Measurements from ENCODE around the gene ZNF516. TPM values are rescaled to one million over a fixed set of nuclear protein-coding genes. Genes with fewer than 3 reads are reported as not detected.

ZNF516 gene
- total and polyA plus RNA-seq, 10 of the 15 experiments (the other 5 are each of a cell fraction or from before 2014, with no cell fraction given) = 2.0 to 32.0 (median 8.3) TPM

DNA sequence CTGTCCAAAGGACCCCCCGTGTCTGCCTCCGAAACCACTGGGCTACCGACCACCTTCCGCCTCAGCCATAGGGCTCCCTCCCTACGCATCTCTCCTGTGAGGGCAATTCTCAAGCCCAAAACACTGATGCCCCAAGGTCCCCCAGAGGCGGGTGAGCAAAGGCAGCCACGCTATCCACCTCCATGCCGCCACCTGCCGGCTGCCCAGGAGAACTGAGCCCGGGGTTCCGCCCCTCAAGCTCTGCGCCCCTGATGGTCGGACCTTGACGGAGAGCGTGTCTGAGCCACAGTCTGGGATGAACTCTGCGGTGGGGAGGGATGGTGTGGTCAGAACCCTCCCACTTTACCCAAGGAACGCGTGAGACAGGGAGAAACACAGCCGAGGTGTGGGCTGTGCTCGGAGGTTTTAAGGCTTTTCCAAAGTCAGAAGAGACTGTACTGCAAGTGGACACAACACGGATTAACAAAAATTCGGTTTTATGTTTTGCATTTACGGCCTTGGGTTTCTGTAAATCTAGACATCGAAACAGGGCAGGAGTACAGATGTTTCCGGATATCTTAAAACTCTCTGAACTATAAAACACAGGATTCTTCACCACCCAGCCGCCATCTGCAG is 114.1 kb downstream of the ZNF516 start:
- Histone ChIP-seq H3K4me2 (ENCODE audit: control insufficient read depth, insufficient read depth) (no peak overlapping the region), H3K27ac (ENCODE audit: control insufficient read depth, insufficient read depth) (no peak overlapping the region), H4K20me1 (ENCODE audit: control insufficient read depth, insufficient read depth) (no peaks in the 10 kb centered on the region; the same call in 1 of the 2 replicates), H3K4me3 (no peak overlapping the region), H3K36me3 (ENCODE audit: control insufficient read depth in 2 of 2, insufficient read depth in 2 of 2, low read length in 1 of 2) (peaks cover 5 to 19% of the 10 kb centered on the region in 2 experiments), H3K9me3 (replicated peaks; ENCODE audit: control insufficient read depth, insufficient read depth, low read length) (no peaks in the 10 kb centered on the region), H3K79me2 (ENCODE audit: control insufficient read depth, insufficient read depth, low read length) (no peaks in the 10 kb centered on the region; the same call in 1 of the 2 replicates), H3K9ac (ENCODE audit: control insufficient read depth, insufficient read depth, low read length) (no peak overlapping the region), H2AFZ (ENCODE audit: control insufficient read depth, low read depth, low read length) (no peak overlapping the region), H3K4me1 (ENCODE audit: control insufficient read depth, insufficient read depth, low read length) (peaks cover 17% of the 10 kb centered on the region), H3K27me3 (replicated peaks in 1 of 2; ENCODE audit: control insufficient read depth in 2 of 2, insufficient read depth in 2 of 2, low read length in 1 of 2) (no peaks in the 10 kb centered on the region)
- ChIA-PET RAD21 (ENCODE audit: unreplicated experiment) (no interaction called here), CTCF (no interaction called here), SMC1A (ENCODE audit: uncharacterized antibody, unreplicated experiment) (no interaction called here), POLR2A (no interaction called here)
- no peak for FAIRE-seq
- TF ChIP-seq, protein P1, sequence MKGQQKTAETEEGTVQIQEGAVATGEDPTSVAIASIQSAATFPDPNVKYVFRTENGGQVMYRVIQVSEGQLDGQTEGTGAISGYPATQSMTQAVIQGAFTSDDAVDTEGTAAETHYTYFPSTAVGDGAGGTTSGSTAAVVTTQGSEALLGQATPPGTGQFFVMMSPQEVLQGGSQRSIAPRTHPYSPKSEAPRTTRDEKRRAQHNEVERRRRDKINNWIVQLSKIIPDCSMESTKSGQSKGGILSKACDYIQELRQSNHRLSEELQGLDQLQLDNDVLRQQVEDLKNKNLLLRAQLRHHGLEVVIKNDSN (IDR thresholded peaks at IDR 0.05; ENCODE audit: borderline replicate concordance, extremely low read length, insufficient read depth, low read depth, low read length) = no peak
- TF ChIP-seq, protein P2, sequence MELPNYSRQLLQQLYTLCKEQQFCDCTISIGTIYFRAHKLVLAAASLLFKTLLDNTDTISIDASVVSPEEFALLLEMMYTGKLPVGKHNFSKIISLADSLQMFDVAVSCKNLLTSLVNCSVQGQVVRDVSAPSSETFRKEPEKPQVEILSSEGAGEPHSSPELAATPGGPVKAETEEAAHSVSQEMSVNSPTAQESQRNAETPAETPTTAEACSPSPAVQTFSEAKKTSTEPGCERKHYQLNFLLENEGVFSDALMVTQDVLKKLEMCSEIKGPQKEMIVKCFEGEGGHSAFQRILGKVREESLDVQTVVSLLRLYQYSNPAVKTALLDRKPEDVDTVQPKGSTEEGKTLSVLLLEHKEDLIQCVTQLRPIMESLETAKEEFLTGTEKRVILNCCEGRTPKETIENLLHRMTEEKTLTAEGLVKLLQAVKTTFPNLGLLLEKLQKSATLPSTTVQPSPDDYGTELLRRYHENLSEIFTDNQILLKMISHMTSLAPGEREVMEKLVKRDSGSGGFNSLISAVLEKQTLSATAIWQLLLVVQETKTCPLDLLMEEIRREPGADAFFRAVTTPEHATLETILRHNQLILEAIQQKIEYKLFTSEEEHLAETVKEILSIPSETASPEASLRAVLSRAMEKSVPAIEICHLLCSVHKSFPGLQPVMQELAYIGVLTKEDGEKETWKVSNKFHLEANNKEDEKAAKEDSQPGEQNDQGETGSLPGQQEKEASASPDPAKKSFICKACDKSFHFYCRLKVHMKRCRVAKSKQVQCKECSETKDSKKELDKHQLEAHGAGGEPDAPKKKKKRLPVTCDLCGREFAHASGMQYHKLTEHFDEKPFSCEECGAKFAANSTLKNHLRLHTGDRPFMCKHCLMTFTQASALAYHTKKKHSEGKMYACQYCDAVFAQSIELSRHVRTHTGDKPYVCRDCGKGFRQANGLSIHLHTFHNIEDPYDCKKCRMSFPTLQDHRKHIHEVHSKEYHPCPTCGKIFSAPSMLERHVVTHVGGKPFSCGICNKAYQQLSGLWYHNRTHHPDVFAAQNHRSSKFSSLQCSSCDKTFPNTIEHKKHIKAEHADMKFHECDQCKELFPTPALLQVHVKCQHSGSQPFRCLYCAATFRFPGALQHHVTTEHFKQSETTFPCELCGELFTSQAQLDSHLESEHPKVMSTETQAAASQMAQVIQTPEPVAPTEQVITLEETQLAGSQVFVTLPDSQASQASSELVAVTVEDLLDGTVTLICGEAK (IDR thresholded peaks at IDR 0.05; ENCODE audit: borderline replicate concordance) = no peak
- TF ChIP-seq, protein P3, sequence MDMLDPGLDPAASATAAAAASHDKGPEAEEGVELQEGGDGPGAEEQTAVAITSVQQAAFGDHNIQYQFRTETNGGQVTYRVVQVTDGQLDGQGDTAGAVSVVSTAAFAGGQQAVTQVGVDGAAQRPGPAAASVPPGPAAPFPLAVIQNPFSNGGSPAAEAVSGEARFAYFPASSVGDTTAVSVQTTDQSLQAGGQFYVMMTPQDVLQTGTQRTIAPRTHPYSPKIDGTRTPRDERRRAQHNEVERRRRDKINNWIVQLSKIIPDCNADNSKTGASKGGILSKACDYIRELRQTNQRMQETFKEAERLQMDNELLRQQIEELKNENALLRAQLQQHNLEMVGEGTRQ (IDR thresholded peaks at IDR 0.05; ENCODE audit: borderline replicate concordance, low read depth, low read length) = no peak
- no peak for TF ChIP-seq SMAD1 (IDR thresholded peaks at IDR 0.05; ENCODE audit: low read depth, partially characterized antibody)
- TF ChIP-seq, protein P4, sequence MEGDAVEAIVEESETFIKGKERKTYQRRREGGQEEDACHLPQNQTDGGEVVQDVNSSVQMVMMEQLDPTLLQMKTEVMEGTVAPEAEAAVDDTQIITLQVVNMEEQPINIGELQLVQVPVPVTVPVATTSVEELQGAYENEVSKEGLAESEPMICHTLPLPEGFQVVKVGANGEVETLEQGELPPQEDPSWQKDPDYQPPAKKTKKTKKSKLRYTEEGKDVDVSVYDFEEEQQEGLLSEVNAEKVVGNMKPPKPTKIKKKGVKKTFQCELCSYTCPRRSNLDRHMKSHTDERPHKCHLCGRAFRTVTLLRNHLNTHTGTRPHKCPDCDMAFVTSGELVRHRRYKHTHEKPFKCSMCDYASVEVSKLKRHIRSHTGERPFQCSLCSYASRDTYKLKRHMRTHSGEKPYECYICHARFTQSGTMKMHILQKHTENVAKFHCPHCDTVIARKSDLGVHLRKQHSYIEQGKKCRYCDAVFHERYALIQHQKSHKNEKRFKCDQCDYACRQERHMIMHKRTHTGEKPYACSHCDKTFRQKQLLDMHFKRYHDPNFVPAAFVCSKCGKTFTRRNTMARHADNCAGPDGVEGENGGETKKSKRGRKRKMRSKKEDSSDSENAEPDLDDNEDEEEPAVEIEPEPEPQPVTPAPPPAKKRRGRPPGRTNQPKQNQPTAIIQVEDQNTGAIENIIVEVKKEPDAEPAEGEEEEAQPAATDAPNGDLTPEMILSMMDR (IDR thresholded peaks at IDR 0.05 in 2 of 3, conservative IDR thresholded peaks at IDR 0.05 in 1 of 3; ENCODE audit: control insufficient read depth in 2 of 3, extremely low read depth in 1 of 3, insufficient read depth in 1 of 3, low read depth in 3 of 3, low read length in 3 of 3) = peak; percentile 38 to 65 (median 41); a peak in 5 of 6 replicates
- TF ChIP-seq RAD21 (IDR thresholded peaks at IDR 0.05; ENCODE audit: insufficient read depth, low read depth, low read length) = peak; percentile 11; the same call in 1 of the 2 replicates
- no peak for TF ChIP-seq GATAD2B (conservative IDR thresholded peaks at IDR 0.05; ENCODE audit: low read depth)
- TF ChIP-seq JUND (IDR thresholded peaks at IDR 0.05; ENCODE audit: low read depth, low read length) = no peak
- no peak for TF ChIP-seq WRNIP1 (IDR thresholded peaks at IDR 0.05; ENCODE audit: borderline replicate concordance, low read depth, low read length)
- TF ChIP-seq, protein P5, sequence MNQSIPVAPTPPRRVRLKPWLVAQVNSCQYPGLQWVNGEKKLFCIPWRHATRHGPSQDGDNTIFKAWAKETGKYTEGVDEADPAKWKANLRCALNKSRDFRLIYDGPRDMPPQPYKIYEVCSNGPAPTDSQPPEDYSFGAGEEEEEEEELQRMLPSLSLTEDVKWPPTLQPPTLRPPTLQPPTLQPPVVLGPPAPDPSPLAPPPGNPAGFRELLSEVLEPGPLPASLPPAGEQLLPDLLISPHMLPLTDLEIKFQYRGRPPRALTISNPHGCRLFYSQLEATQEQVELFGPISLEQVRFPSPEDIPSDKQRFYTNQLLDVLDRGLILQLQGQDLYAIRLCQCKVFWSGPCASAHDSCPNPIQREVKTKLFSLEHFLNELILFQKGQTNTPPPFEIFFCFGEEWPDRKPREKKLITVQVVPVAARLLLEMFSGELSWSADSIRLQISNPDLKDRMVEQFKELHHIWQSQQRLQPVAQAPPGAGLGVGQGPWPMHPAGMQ (IDR thresholded peaks at IDR 0.05; ENCODE audit: borderline replicate concordance) = no peak
- no TSS peak for BruUV-seq (replicated peaks)
- intact Hi-C loops (cut with micrococcal nuclease; ENCODE audit: unreplicated experiment) (no loop called here), in situ Hi-C loops (cut with MboI) (no loop called here)
- peak; percentile 72 for ATAC-seq
- 73% methylated on average over 26 of the region's 26 CpGs for WGBS (ENCODE audit: insufficient coverage, insufficient replicate concordance, low lambda C conversion rate, missing lambda C conversion rate)
- DNase-seq (ENCODE audit: low read depth, low spot score) = no peak

Data from GM12878 (cell line).